GM12892 (cell line): ENCODE measurements around the gene BLCAP.

Experiments
- POLR2A ChIP-seq: IDR thresholded peaks from 2 replicates; pipeline ENCODE4 v1.6.1; 2011; ENCODE audit warnings: low read depth, low read length, control low read depth
- POLR2AphosphoS5 ChIP-seq: IDR thresholded peaks from 2 replicates; pipeline ENCODE4 v1.6.1; 2011; ENCODE audit warnings: low read depth, low read length, control low read depth
- TAF1 ChIP-seq: IDR thresholded peaks from 2 replicates; pipeline ENCODE4 v1.6.1; 2011; ENCODE audit warnings: low read depth, mild to moderate bottlenecking, control low read depth, low read length, borderline replicate concordance

- TF ChIP-seq POLR2A (no peak), POLR2AphosphoS5 (no peak), TAF1 (no peak)
Observed at GRCh38 chr20:37574199-37574890, 46.7 kb upstream of the BLCAP start.
